Breast epithelium (tissue), 3 donors: ENCODE results near the gene SMTNL1.

Experiments
- CTCF ChIP-seq, 3 donors: fragments of 450-650 bp; IDR thresholded peaks; one replicate each; pipeline ENCODE4 v1.5.1; 2016 to 2017; ENCODE audit warnings: antibody characterized with exemption in 3 of 3, mild to moderate bottlenecking in 3 of 3, moderate library complexity in 3 of 3
- POLR2A ChIP-seq: fragments of 450-650 bp; IDR thresholded peaks from one replicate; pipeline ENCODE4 v1.6.1; 2016; ENCODE audit warnings: antibody characterized with exemption, mild to moderate bottlenecking, moderate library complexity
- POLR2AphosphoS5 ChIP-seq, 3 donors: sonication (generic); formaldehyde crosslinking; IDR thresholded peaks; one replicate each; pipeline ENCODE4 v1.6.1; 2017; ENCODE audit warnings: antibody characterized with exemption in 3 of 3

- TF ChIP-seq POLR2A = no peak
- no peak for TF ChIP-seq CTCF (IDR thresholded peaks at IDR 0.05)
- no peak for TF ChIP-seq POLR2AphosphoS5 (IDR thresholded peaks at IDR 0.05)
Measured at GRCh38 chr11:57588046-57588710, 50.8 kb downstream of the SMTNL1 start.
